UCSD-AML1 (cell line): ENCODE measurements around the gene CSMD2.

Experiments used
- DNase-seq: peaks from one replicate; lab custom pipeline; 2025; ENCODE audit not compliant: unreplicated experiment; lab: John Stamatoyannopoulos, UW

CSMD2 gene

GRCh38 chr1:33966346-33967141 is 198.5 kb downstream of the CSMD2 start:
- no peak for DNase-seq

GRCh38 chr1:33965086-33965485 is 199.9 kb downstream of the CSMD2 start:
- DNase-seq = no peak

- no peak for DNase-seq
Measured at GRCh38 chr1:33962061-33962460, 203.0 kb downstream of the CSMD2 start.

GRCh38 chr1:33960188-33960895 is 204.7 kb downstream of the CSMD2 start:
- DNase-seq = no peak

- no peak for DNase-seq
Measured at GRCh38 chr1:33957854-33958253, 207.2 kb downstream of the CSMD2 start.

GRCh38 chr1:33955096-33955495 is 209.9 kb downstream of the CSMD2 start:
- no peak for DNase-seq

- no peak for DNase-seq
Measured at GRCh38 chr1:33949570-33949969, 215.5 kb downstream of the CSMD2 start.

- no peak for DNase-seq
Measured at GRCh38 chr1:33948291-33948690, 216.7 kb downstream of the CSMD2 start.

- DNase-seq = no peak
Measured at GRCh38 chr1:33946836-33947235, 218.2 kb downstream of the CSMD2 start.

GRCh38 chr1:33944846-33945245 is 220.2 kb downstream of the CSMD2 start:
- DNase-seq = no peak

GRCh38 chr1:33943978-33944377 is 221.1 kb downstream of the CSMD2 start:
- no peak for DNase-seq

GRCh38 chr1:33932871-33933270 is 232.2 kb downstream of the CSMD2 start:
- no peak for DNase-seq

GRCh38 chr1:33931111-33931475 is 233.9 kb downstream of the CSMD2 start:
- DNase-seq = no peak

GRCh38 chr1:33930346-33931110 is 234.5 kb downstream of the CSMD2 start:
- no peak for DNase-seq

GRCh38 chr1:33928251-33928650 is 236.8 kb downstream of the CSMD2 start:
- no peak for DNase-seq

GRCh38 chr1:33927721-33928120 is 237.3 kb downstream of the CSMD2 start:
- no peak for DNase-seq

- DNase-seq = no peak
Measured at GRCh38 chr1:33925586-33925985, 239.4 kb downstream of the CSMD2 start.

GRCh38 chr1:33921281-33921680 is 243.7 kb downstream of the CSMD2 start:
- no peak for DNase-seq

- DNase-seq = no peak
Measured at GRCh38 chr1:33918368-33918767, 246.7 kb downstream of the CSMD2 start.

- DNase-seq = no peak
Measured at GRCh38 chr1:33916786-33917185, 248.2 kb downstream of the CSMD2 start.

GRCh38 chr1:33914531-33914930 is 250.5 kb downstream of the CSMD2 start:
- no peak for DNase-seq
